Measurements from ENCODE around the gene DNPEP. TPM values are rescaled to one million over a fixed set of nuclear protein-coding genes. Genes with fewer than 3 reads are reported as not detected.
A peak's percentile ranks its signal among the peaks of the same experiment; 100 is the strongest.
"Not testable (repeated sequence)": the region's sequence is repeated elsewhere in the genome, so short reads cannot be mapped to it uniquely, and the experiment has no call there.

Gene DNPEP
- total and polyA plus RNA-seq, 2 of the 8 experiments (the other 6 are each of a cell fraction or from before 2014, with no cell fraction given), result 59.8 to 109 TPM

- WGBS, 2 experiments (ENCODE audit: extremely low coverage in 1 of 2, insufficient coverage in 1 of 2, insufficient read length in 1 of 2, insufficient replicate concordance in 2 of 2, low coverage in 1 of 2, low lambda C conversion rate in 2 of 2, missing lambda C conversion rate in 1 of 2), result 93% methylated on average over 3 of the region's 3 CpGs; no CpG with 5 or more reads in 1 of the 2 experiments
- no peak overlapping the region for H2BK5ac ChIP-seq (ENCODE audit: low read depth, low read length)
Observed at GRCh38 chr2:219395609-219396008, 7.9 kb upstream of the DNPEP start.

DNA sequence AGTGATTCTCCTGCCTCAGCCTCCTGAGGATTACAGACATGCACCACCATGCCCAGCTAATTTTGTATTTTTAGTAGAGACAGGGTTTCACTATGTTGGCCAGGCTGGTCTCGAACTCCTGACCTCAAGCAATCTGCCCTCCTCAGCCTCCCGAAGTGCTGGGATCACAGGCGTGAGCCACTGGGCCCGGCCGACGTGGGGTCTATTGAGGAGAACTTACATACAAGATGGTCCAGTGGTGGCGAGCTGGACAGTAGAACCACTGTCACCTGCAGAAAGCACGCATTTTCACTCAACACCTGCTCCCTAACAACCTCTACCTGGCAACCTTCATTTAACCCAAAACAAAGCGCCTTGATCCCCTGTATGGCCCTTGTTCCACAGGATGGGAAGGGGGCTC lies 7.3 kb upstream of the DNPEP start:
- POLR2A ChIA-PET (ENCODE audit: partially characterized antibody); FAIRE-seq: not testable (repeated sequence)

More at GRCh38 chr2:219395609-219396008, 7.9 kb upstream of the DNPEP start:
- Histone ChIP-seq H2BK15ac (ENCODE audit: low read length) (peak overlapping the region; percentile 61; the same call in 1 of the 2 replicates), H4K8ac (ENCODE audit: extremely low read depth, insufficient read depth, low read length) (no peak overlapping the region), H3K4me2 (ENCODE audit: insufficient read depth in 1 of 2, low read depth in 2 of 2, low read length in 2 of 2) (no peak overlapping the region), H3K9ac (replicated peaks in 1 of 4; ENCODE audit: extremely low read depth in 1 of 4, low read depth in 3 of 4, low read length in 3 of 4) (no peak overlapping the region), H3K9me3 (ENCODE audit: insufficient read depth in 2 of 2, low read depth in 1 of 2, low read length in 1 of 2) (no peaks in the 10 kb centered on the region), H4K5ac (ENCODE audit: insufficient read length, low read depth, low read length) (no peak overlapping the region), H3K27me3 (replicated peaks in 1 of 4; ENCODE audit: control insufficient read depth in 3 of 4, extremely low read depth in 1 of 4, insufficient read depth in 3 of 4, low read length in 3 of 4) (no peaks in the 10 kb centered on the region; a peak in 1 of 7 replicates), H3K79me2 (ENCODE audit: control insufficient read depth in 1 of 2, insufficient read depth in 2 of 2, low read length in 2 of 2) (no peaks in the 10 kb centered on the region), H3K27ac (ENCODE audit: low read depth, low read length) (no peak overlapping the region), H3K14ac (ENCODE audit: insufficient read length) (no peak overlapping the region), H4K20me1 (replicated peaks in 1 of 2; ENCODE audit: control insufficient read depth in 1 of 2, insufficient read depth in 2 of 2, low read length in 2 of 2) (no peaks in the 10 kb centered on the region), H3K4me1 (replicated peaks in 1 of 4; ENCODE audit: control insufficient read depth in 3 of 4, insufficient read depth in 4 of 4, low read length in 3 of 4) (peaks cover 2 to 6% (median 3%) of the 10 kb centered on the region in 4 experiments; a peak in 4 of 7 replicates), H3K56ac (replicated peaks; ENCODE audit: insufficient read length, low read depth, low read length) (no peak overlapping the region), H2AFZ (ENCODE audit: low read length) (no peak overlapping the region), H3K18ac (ENCODE audit: extremely low read depth, low read length) (no peak overlapping the region), H3K79me1 (ENCODE audit: low read depth, low read length) (no peaks in the 10 kb centered on the region), H2BK12ac (ENCODE audit: low read depth, low read length) (no peak overlapping the region), H4K91ac (replicated peaks; ENCODE audit: insufficient read length, low read length) (no peak overlapping the region), H2BK20ac (ENCODE audit: low read length) (no peak overlapping the region), H3K23me2 (ENCODE audit: low read depth, low read length) (no peaks in the 10 kb centered on the region), H3K4ac (replicated peaks; ENCODE audit: insufficient read length, low read depth, low read length) (no peak overlapping the region), H3K4me3 (ENCODE audit: extremely low read depth in 1 of 4, insufficient read depth in 2 of 4, low read depth in 3 of 4, low read length in 4 of 4) (no peak overlapping the region), H3K23ac (ENCODE audit: insufficient read length) (no peak overlapping the region), H2BK120ac (replicated peaks; ENCODE audit: low read depth, low read length) (no peak overlapping the region), H3K36me3 (ENCODE audit: control insufficient read depth in 2 of 4, insufficient read depth in 4 of 4, low read length in 3 of 4) (no peaks in the 10 kb centered on the region), H2AK5ac (ENCODE audit: low read depth, low read length) (no peak overlapping the region)
- CTCF ChIA-PET (ENCODE audit: partially characterized antibody), result interaction anchor here (0.6 to 1.7 kb wide), 4 partner anchors 9 to 100 kb away, joined by 3 to 4 read pairs (median 3); no protein-coding TSS in a partner anchor
- no peak for FAIRE-seq
- TF ChIP-seq SIX5 (IDR thresholded peaks at IDR 0.05; ENCODE audit: low read depth, low read length) (no peak), SIRT6 (IDR thresholded peaks at IDR 0.05; ENCODE audit: low read length) (no peak)
- POLR2A ChIA-PET (ENCODE audit: partially characterized antibody), result no interaction called here
- DNase-seq (ENCODE audit: low read depth in 1 of 2, low spot score in 2 of 2), result no peak

More for the DNA sequence above, 7.3 kb upstream of the DNPEP start:
- not testable (repeated sequence) for H2BK120ac ChIP-seq (replicated peaks; ENCODE audit: low read depth, low read length); H2BK12ac ChIP-seq (ENCODE audit: low read depth, low read length); H3K9me3 ChIP-seq (ENCODE audit: insufficient read depth in 2 of 2, low read depth in 1 of 2, low read length in 1 of 2); H2BK20ac ChIP-seq (ENCODE audit: low read length); H3K4ac ChIP-seq (replicated peaks; ENCODE audit: insufficient read length, low read depth, low read length); H2BK15ac ChIP-seq (ENCODE audit: low read length); H2AK5ac ChIP-seq (ENCODE audit: low read depth, low read length); H4K5ac ChIP-seq (ENCODE audit: insufficient read length, low read depth, low read length); H3K4me3 ChIP-seq (ENCODE audit: extremely low read depth in 1 of 4, insufficient read depth in 2 of 4, low read depth in 3 of 4, low read length in 4 of 4); H3K14ac ChIP-seq (ENCODE audit: insufficient read length); H3K18ac ChIP-seq (ENCODE audit: extremely low read depth, low read length); H3K4me1 ChIP-seq (replicated peaks in 1 of 4; ENCODE audit: control insufficient read depth in 3 of 4, insufficient read depth in 4 of 4, low read length in 3 of 4); H3K79me2 ChIP-seq (ENCODE audit: control insufficient read depth in 1 of 2, insufficient read depth in 2 of 2, low read length in 2 of 2); H3K79me1 ChIP-seq (ENCODE audit: low read depth, low read length); H2BK5ac ChIP-seq (ENCODE audit: low read depth, low read length); H2AFZ ChIP-seq (ENCODE audit: low read length); H3K23ac ChIP-seq (ENCODE audit: insufficient read length); H4K91ac ChIP-seq (replicated peaks; ENCODE audit: insufficient read length, low read length); H3K36me3 ChIP-seq (ENCODE audit: control insufficient read depth in 2 of 4, insufficient read depth in 4 of 4, low read length in 3 of 4); H3K27me3 ChIP-seq (replicated peaks in 1 of 4; ENCODE audit: control insufficient read depth in 3 of 4, extremely low read depth in 1 of 4, insufficient read depth in 3 of 4, low read length in 3 of 4); H3K27ac ChIP-seq (ENCODE audit: low read depth, low read length); H3K56ac ChIP-seq (replicated peaks; ENCODE audit: insufficient read length, low read depth, low read length); H4K20me1 ChIP-seq (replicated peaks in 1 of 2; ENCODE audit: control insufficient read depth in 1 of 2, insufficient read depth in 2 of 2, low read length in 2 of 2); H3K4me2 ChIP-seq (ENCODE audit: insufficient read depth in 1 of 2, low read depth in 2 of 2, low read length in 2 of 2); DNase-seq (ENCODE audit: low read depth in 1 of 2, low spot score in 2 of 2); H3K23me2 ChIP-seq (ENCODE audit: low read depth, low read length); H3K9ac ChIP-seq (replicated peaks in 1 of 4; ENCODE audit: extremely low read depth in 1 of 4, low read depth in 3 of 4, low read length in 3 of 4); H4K8ac ChIP-seq (ENCODE audit: extremely low read depth, insufficient read depth, low read length)
- WGBS, 2 experiments (ENCODE audit: extremely low coverage in 1 of 2, insufficient coverage in 1 of 2, insufficient read length in 1 of 2, insufficient replicate concordance in 2 of 2, low coverage in 1 of 2, low lambda C conversion rate in 2 of 2, missing lambda C conversion rate in 1 of 2), result 88% methylated on average over 9 of the region's 9 CpGs; no CpG with 5 or more reads in 1 of the 2 experiments
- CTCF ChIA-PET (ENCODE audit: partially characterized antibody), result interaction anchor here (0.6 to 1.7 kb wide), 3 partner anchors 10 to 100 kb away, joined by 3 to 4 read pairs (median 3); no protein-coding TSS in a partner anchor

All from H1 (cell line).